Urothelium cell line (cell line): ENCODE data around the gene LRRC55.

Experiments
- DNase-seq: peaks from one replicate; pipeline ENCODE4 v3.0.0; 2011; ENCODE audit warnings: low spot score, mixed read lengths
- FAIRE-seq: peaks from 2 replicates; lab custom pipeline; 2011; peaks lifted over from hg19 to GRCh38; lab: Jason Lieb, UNC

The LRRC55 gene

DNA sequence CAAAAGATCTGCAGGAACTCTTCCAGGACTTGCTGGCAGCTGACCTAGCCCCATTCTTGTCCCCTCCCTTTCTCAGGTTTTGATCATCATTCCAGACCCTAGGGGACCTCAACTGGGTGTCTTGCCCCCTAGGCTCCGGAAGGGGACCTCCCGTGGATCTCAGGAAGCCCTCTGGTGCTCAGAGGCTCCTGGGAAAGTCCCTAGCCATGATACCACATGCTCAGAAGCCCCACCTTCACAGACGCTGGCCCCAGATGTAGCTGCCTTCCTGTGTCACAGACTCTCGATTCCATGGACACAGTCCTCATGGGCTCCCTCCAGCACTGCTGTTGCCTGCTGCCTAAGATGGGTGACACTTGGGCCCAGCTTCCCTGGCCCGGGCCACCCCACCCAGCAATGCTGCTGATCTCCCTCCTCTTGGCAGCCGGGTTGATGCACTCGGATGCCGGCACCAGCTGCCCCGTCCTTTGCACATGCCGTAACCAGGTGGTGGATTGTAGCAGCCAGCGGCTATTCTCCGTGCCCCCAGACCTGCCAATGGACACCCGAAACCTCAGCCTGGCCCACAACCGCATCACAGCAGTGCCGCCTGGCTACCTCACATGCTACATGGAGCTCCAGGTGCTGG, at the start of gene LRRC55:
LRRC55 (plus strand) TSS at position 276 of the 628 bp plus-strand sequence; CDS start at position 346, 70 bp downstream.
- no peak for DNase-seq
- FAIRE-seq, result no peak

- DNase-seq, result no peak
- FAIRE-seq, result no peak
Observed at GRCh38 chr11:57133366-57134038, 48.3 kb upstream of the LRRC55 start.

DNA sequence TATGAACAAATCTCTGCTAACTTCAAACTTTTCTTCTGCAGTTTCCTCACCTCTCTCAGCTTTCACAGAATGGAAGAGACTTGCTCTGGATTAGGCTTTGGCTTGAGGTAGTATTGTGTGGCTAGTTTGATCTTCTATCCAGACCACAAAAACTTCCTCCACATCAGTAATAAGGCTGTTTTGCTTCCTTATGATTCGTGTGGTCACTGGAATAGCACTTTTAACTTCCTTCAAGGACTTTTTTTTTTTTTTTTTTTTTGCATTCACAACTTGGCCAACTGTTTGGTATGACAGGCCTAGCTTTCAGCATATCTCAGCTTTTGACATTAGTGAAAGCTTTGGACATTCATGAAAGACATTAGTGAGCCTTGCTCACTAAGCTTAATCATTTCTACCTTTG, 47.5 kb upstream of the LRRC55 start:
- DNase-seq, result no peak
- no peak for FAIRE-seq

- no peak for FAIRE-seq
- no peak for DNase-seq
Observed at GRCh38 chr11:57135020-57135751, 46.6 kb upstream of the LRRC55 start.

- DNase-seq (no peak), FAIRE-seq (no peak)
Observed at GRCh38 chr11:57140568-57140967, 41.2 kb upstream of the LRRC55 start.

GRCh38 chr11:57143459-57143858, 38.3 kb upstream of the LRRC55 start:
- no peak for FAIRE-seq
- DNase-seq, result no peak

GRCh38 chr11:57144075-57144474, 37.7 kb upstream of the LRRC55 start:
- no peak for FAIRE-seq
- DNase-seq, result no peak

- FAIRE-seq (no peak), DNase-seq (no peak)
Observed at GRCh38 chr11:57144531-57145320, 37.0 kb upstream of the LRRC55 start.

- FAIRE-seq, result no peak
Observed at GRCh38 chr11:57146301-57146700, 35.5 kb upstream of the LRRC55 start.

GRCh38 chr11:57148621-57149020, 33.1 kb upstream of the LRRC55 start:
- DNase-seq (no peak), FAIRE-seq (no peak)

More at GRCh38 chr11:57146301-57146700, 35.5 kb upstream of the LRRC55 start:
- DNase-seq, result no peak

DNA sequence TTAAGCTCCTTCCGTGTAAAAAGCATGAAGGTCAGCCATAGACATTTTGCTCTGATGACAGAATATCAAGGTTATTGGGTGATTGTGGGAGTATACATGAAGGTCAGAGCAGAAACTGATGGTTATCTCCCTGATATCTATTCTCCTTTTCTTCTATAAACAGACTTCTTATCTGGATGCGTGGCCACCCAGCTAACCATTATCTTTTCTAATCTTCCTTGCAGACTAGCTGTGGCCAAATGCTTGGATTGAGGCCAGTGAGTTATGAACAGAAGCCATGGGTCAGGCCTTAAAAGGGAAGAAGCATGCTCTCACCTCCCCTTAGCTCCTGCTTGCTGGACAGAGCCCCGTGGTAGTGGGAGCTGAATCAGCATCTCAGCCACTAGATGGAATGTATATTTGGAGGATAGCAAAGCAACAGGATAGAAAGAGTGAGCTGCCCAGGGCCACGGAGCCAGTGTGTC, 31.3 kb upstream of the LRRC55 start:
- no peak for FAIRE-seq
- DNase-seq, result no peak

DNA sequence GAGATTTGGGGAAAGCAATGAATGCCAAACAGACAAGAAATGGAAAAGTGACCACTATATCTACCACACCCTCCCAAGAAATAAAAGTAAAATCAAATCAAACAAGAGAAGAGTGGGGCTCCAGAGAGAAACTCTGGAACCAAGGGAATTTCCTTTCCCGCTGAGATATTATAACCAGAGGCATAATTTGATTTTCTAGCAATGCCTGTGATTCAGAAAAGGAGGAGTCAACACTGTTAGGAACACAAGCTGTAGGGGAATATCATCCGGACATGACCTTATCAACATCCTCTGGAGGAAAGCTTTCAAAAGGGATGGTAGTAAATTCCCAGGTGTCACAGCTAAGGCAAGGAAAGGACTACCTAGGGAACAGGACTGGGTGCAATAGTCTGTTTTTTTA, 29.6 kb upstream of the LRRC55 start:
- FAIRE-seq, result no peak
- no peak for DNase-seq

DNA sequence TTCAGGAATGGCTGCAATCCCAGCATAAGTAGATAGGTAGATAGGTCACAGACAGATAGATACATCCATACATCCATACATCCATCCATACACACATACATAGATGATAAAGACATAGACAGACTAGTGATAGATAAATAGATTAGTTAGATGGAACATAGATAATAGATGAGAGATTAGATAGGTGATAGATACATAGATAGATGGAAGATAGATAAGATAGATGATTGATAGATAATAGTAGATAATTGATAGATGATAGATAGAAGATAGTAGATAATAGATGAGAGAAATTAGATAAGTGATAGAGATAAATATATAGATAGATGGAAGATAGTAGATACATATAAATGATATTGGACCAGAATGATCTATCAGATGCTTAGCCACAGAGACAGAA, 28.3 kb upstream of the LRRC55 start:
- DNase-seq (no peak), FAIRE-seq (no peak)

DNA sequence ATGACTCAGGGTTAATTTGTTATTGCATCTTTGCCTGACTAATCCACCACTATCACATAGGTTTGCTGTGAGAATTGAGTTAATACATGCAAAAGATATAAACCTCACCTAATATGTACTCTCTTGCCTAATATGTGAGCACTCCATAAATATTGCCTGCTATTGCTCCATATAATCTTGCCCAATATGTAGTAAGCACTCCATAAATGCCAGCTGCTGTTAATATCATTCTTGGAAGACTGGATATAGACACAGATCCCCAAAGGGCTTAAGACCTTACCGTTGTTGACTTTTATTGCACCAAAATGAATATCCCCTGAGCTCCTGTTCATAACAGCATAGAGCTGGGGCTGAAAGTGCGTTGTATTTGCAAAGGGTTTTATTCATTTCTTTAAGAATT, 27.0 kb upstream of the LRRC55 start:
- no peak for FAIRE-seq
- DNase-seq, result no peak

DNA sequence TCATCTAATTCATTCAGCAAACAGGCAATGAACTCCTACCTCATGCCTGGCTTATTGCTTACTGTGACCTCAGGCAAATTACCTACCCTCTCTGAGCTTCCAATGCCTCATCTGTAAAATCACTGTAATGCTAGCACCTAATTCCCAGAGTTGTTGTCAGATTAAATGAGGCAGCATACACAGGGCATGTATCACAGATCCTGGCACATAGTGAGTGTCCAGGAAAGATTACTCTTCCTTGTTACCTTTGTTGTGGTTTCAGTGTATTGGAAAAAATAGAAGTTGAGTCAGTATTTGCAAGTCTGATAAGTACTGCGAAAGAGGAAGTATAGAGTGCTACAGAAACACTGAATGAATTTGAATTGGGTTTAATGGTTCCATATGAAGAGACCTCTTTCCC, 26.4 kb upstream of the LRRC55 start:
- no peak for FAIRE-seq
- no peak for DNase-seq

DNA sequence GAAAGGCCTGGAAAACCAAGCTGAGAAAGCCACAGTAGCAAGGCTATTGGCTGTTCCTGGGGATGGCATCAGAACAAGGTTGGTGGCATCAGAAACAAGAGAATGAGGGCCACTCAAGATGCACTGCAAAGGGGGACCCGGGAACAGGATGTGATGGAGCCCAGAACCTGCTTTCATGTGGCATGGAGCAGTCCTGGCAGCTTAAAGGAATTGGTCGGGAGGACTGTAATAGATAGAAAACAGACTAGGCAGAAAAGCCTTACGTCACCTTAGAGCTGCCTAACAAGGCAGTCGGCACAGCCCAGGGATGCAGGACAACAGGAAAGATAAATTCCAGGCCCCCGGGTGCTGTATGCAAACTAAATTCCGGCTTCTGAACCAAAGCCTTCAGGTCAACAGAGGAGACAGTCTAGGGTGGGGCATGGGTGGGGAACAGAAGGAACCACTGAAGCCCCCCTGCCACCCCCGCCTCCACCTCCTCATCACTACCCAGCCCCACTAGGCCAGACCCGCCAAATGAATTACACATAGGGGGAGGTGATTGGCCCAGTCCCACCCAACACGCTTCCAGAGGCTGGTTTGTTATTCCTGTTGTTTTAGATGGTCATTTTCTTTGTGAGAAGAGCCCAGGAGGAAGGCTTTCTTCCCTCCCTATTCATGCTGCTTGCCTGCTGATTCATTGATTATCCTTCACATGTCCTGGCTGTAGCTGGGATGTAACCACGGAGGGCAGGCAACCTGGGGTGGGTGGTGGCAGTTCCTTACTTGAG, 25.7 kb upstream of the LRRC55 start:
- DNase-seq, result no peak
- FAIRE-seq, result no peak

- DNase-seq (no peak), FAIRE-seq (no peak)
Observed at GRCh38 chr11:57156928-57157327, 24.8 kb upstream of the LRRC55 start.

- FAIRE-seq, result no peak
Observed at GRCh38 chr11:57157624-57158023, 24.1 kb upstream of the LRRC55 start.

GRCh38 chr11:57158180-57158579, 23.6 kb upstream of the LRRC55 start:
- DNase-seq, result no peak
- no peak for FAIRE-seq

More at GRCh38 chr11:57157624-57158023, 24.1 kb upstream of the LRRC55 start:
- no peak for DNase-seq

- no peak for FAIRE-seq
- no peak for DNase-seq
Observed at GRCh38 chr11:57158599-57158998, 23.2 kb upstream of the LRRC55 start.
